Measurements from ENCODE around the gene TFPI. TPM values are rescaled to one million over a fixed set of nuclear protein-coding genes. Genes with fewer than 3 reads are reported as not detected.
"Not testable (repeated sequence)": the region's sequence is repeated elsewhere in the genome, so short reads cannot be mapped to it uniquely, and the experiment has no call there.

Gene TFPI
- total RNA-seq, 1 experiment from 2014 or later = 12.0 TPM

DNA sequence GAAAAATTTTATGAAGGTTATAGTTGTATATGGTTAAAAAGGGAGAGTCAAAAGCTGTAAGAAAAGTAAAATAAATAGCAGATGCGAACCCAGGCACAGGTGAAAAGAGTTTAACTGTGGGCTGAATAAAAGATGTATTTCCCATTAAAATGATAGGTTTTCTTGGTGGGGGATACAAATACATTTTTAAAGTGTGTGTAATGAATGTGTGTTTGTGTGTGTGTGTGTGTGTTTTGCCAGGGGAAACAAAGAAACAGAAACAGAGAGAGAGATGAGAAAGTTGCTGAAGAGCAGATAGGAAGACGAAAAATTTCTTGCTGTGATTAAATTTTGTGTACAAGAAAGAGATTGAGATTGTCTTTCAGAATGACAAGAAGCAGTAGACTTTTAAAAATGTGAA lies 12.1 kb downstream of the TFPI start:
- H3K4me3 ChIP-seq = peak overlapping the region; percentile 11; the same call in 1 of the 2 replicates
- H3K27me3 ChIP-seq = no peaks in the 10 kb centered on the region
- peaks cover 11% of the 10 kb centered on the region for H3K9me3 ChIP-seq
- no peak for DNase-seq
- H3K36me3 ChIP-seq = peaks cover 25% of the 10 kb centered on the region

DNA sequence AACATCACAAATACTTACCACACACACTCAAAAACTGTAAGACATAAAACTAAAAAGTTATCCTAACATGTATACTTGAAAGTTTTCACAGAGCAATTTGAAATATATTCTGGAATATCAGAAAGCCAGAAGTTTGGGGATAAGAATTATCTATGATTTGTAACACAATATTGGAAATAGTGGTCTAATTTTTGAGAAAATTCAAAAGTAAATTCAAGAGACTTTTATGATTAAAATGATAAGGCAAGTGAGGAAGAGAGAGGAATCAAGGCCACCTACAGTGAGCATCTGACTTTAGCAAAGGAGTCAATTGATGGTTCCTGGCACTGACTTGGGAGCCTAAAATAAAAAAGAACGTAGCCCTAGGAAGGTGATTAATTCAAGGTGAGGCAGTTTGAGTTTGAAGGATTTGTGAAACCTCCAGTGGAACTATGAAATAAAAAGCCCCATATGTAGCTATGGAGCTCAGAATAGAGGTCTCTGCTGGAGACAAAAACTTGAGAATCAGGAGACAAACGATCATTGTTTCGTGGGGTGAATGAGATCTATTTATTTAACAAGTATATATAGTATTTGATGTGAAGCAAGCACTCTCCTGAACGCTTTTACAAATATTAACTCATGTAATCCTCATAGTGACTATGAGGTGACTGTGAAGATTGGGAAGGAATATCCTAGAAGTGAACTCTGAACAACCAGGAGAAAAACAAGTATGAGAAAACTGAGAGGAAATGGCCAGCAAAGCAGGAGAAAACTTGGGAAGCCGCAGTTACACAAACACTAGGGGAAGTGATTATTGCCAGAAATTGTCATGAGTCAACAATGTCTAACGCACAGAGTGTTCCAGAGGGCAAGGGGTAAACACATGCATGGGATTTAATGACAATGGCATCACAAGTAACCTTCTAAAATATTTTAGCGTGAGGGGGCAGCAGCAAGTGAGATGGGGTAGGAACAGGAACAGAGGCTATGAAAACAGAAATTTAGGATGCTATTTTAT lies 12.8 kb downstream of the TFPI start:
- peaks cover 18% of the 10 kb centered on the region for H3K36me3 ChIP-seq
- peak; percentile 59 for DNase-seq
- H3K9me3 ChIP-seq = peaks cover 14% of the 10 kb centered on the region
- peak overlapping the region; percentile 11 for H3K4me3 ChIP-seq
- no peaks in the 10 kb centered on the region for H3K27me3 ChIP-seq

GRCh38 chr2:187538222-187538621 lies 16.0 kb downstream of the TFPI start:
- not testable (repeated sequence) for H3K27me3 ChIP-seq, DNase-seq, H3K4me3 ChIP-seq
- H3K9me3 ChIP-seq = peaks cover 24% of the 10 kb centered on the region
- H3K36me3 ChIP-seq = peaks cover 13% of the 10 kb centered on the region

GRCh38 chr2:187535381-187535780 lies 18.9 kb downstream of the TFPI start:
- not testable (repeated sequence) for DNase-seq, H3K4me3 ChIP-seq, H3K27me3 ChIP-seq
- peaks cover 13% of the 10 kb centered on the region for H3K36me3 ChIP-seq
- H3K9me3 ChIP-seq = peaks cover 24% of the 10 kb centered on the region

DNA sequence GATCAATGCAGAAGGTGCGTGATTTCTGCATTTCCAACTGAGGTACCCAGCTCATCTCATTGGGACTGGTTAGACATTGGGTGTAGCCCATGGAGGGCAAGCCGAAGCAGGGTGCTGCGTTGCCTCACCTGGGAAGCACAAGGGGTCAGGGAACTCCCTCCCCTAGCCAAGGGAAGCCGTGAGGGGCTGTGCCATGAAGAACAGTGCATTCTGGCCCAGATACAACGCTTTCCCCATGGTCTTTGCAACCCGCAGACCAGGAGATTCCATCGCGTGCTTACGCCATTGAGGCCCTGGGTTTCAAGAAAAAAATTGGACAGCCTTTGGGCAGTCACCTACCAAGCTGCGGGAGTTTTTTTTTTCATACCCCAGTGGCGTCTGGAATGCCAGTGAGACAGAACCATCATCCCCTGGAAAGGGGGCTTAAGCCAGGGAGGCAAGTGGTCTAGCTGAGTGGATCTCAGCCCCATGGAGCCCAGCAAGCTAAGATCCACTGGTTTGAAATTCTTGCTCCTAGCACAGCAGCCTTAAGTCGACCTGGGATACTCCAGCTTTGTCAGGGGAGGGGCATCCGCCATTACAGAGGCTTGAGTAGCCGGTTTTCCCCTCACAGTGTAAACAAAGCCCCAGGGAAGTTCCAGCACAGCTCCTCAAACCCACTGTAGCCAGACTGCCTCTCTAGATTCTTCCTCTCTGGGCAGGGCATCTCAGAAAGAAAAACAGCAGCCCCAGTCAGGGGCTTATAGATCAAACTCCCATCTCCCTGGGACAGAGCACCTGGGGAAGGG lies 21.7 kb downstream of the TFPI start:
- H3K27me3 ChIP-seq = no peaks in the 10 kb centered on the region
- H3K4me3 ChIP-seq = no peak overlapping the region
- DNase-seq = no peak
- H3K9me3 ChIP-seq = peaks cover 18% of the 10 kb centered on the region
- peaks cover 2% of the 10 kb centered on the region; the same call in 1 of the 2 replicates for H3K36me3 ChIP-seq

- Histone ChIP-seq H3K27me3 (no peaks in the 10 kb centered on the region), H3K36me3 (no peaks in the 10 kb centered on the region; the same call in 1 of the 2 replicates), H3K4me3 (no peak overlapping the region), H3K9me3 (peaks cover 6% of the 10 kb centered on the region)
- no peak for DNase-seq
These were observed 24.1 kb downstream of the TFPI start for GRCh38 chr2:187529977-187530721.

GRCh38 chr2:187529248-187529976 lies 24.8 kb downstream of the TFPI start:
- Histone ChIP-seq H3K36me3 (no peaks in the 10 kb centered on the region; the same call in 1 of the 2 replicates), H3K9me3 (peaks cover under 1% of the 10 kb centered on the region; the same call in 1 of the 2 replicates), H3K4me3 (no peak overlapping the region), H3K27me3 (no peaks in the 10 kb centered on the region)
- no peak for DNase-seq

GRCh38 chr2:187528042-187528441 lies 26.2 kb downstream of the TFPI start:
- no peaks in the 10 kb centered on the region for H3K36me3 ChIP-seq

DNA sequence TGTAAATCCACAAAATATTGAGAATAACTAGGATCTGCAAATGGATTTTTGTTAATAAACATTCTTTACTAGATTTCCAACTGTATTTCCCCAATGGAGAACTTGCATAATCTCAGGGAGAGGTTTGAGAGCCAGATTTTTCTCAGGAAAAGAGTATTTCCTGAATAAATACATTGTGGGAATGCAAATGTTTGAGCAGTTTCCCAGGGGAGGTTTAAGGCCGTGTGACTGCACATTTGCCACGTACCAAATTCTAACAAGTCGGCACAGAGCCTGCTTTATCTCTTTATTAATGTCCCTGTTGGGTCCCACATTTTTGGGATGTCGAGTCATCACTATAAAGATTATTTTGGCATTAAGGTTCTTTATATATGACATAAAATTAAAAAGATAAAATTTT lies 27.0 kb downstream of the TFPI start:
- no peaks in the 10 kb centered on the region for H3K27me3 ChIP-seq
- no peak overlapping the region for H3K4me3 ChIP-seq
- H3K9me3 ChIP-seq = no peaks in the 10 kb centered on the region
- peaks cover 2% of the 10 kb centered on the region for H3K36me3 ChIP-seq
- DNase-seq = no peak

More at GRCh38 chr2:187528042-187528441, 26.2 kb downstream of the TFPI start:
- Histone ChIP-seq H3K4me3 (no peak overlapping the region), H3K9me3 (no peaks in the 10 kb centered on the region), H3K27me3 (no peaks in the 10 kb centered on the region)
- DNase-seq = no peak

- H3K36me3 ChIP-seq = peaks cover 6% of the 10 kb centered on the region
- H3K9me3 ChIP-seq = no peaks in the 10 kb centered on the region
- H3K4me3 ChIP-seq = no peak overlapping the region
- no peak for DNase-seq
- no peaks in the 10 kb centered on the region for H3K27me3 ChIP-seq
These were observed 27.4 kb downstream of the TFPI start for GRCh38 chr2:187526792-187527191.

- no peaks in the 10 kb centered on the region for H3K27me3 ChIP-seq
- H3K36me3 ChIP-seq = peaks cover 17% of the 10 kb centered on the region
- H3K4me3 ChIP-seq = no peak overlapping the region
- H3K9me3 ChIP-seq = peaks cover 3% of the 10 kb centered on the region; the same call in 1 of the 2 replicates
- DNase-seq = no peak
These were observed 28.9 kb downstream of the TFPI start for GRCh38 chr2:187525163-187525900.

DNA sequence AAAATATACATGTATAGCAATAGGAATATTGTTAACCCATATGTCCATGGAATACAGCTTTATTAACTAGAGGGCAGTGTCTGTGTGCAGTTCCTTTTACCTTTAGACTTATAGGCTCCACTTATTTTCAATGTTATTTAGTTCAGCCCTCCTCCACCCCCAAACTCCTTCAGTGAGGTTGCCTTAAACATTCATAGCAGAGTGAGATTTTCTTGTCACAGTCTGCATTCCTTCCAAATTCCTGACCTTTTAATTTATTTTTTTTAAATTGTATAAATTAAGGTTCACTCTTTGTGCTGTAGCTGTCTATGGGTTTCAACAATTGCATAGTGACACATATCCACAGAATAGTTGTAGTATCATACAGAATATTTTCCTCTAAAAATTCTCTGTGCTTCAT lies 30.9 kb downstream of the TFPI start:
- Histone ChIP-seq H3K36me3 (peaks cover 19% of the 10 kb centered on the region), H3K9me3 (peaks cover 12% of the 10 kb centered on the region), H3K27me3 (no peaks in the 10 kb centered on the region), H3K4me3 (no peak overlapping the region)
- no peak for DNase-seq

DNA sequence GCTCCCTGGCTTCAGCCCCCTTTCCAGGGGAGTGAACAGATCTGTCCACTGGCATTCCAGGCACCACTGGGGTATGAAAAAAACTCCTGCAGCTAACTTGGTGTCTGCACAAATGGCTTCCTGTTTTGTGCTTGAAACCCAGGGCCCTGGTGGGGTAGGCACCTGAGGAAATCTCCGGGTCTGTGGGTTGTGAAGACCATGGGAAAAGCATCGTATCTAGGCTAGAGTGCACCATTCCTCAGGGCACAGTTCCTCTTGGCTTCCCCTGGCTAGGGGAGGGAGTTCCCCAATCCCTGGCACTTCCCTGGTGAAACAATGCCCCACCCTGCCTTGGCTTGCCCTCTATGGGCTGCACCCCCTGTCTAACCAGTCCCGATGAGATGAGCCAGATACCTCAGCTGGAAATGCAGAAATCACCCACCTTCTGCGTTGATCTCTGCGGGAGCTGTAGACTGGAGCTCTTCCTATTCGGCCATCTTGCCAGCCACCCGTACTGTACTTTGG lies 34.1 kb downstream of the TFPI start:
- no peak overlapping the region for H3K4me3 ChIP-seq
- no peak for DNase-seq
- peaks cover 19% of the 10 kb centered on the region for H3K36me3 ChIP-seq
- peaks cover 18% of the 10 kb centered on the region for H3K9me3 ChIP-seq
- H3K27me3 ChIP-seq = no peaks in the 10 kb centered on the region

- H3K27me3 ChIP-seq = no peaks in the 10 kb centered on the region
- H3K36me3 ChIP-seq = peaks cover 19% of the 10 kb centered on the region
- peaks cover 18% of the 10 kb centered on the region for H3K9me3 ChIP-seq
- DNase-seq = no peak
- H3K4me3 ChIP-seq = no peak overlapping the region
These were observed 34.7 kb downstream of the TFPI start for GRCh38 chr2:187519419-187520120.

All from MG63 (cell line).